Caco-2 (cell line): Measurements from ENCODE around the gene RPL28. TPM values are rescaled to one million over a fixed set of nuclear protein-coding genes. Genes with fewer than 3 reads are reported as not detected.

ENCODE experiments used
- BruUV-seq: library from RNA; stranded (reverse); fragments of 400-500 nt; replicated peaks from 2 replicates; lab custom pipeline; 2021; lab: Mats Ljungman, UMichigan
- CTCF ChIA-PET: fragments of 300-600 bp; sonication (Branson Sonifier 250); formaldehyde crosslinking; loops from one replicate; lab custom pipeline; 2022; ENCODE audit warnings: antibody characterized with exemption; lab: Charles Lee
- POLR2A ChIA-PET: fragments of 300-600 bp; sonication (Branson Sonifier 250); formaldehyde crosslinking; loops from one replicate; lab custom pipeline; 2022; ENCODE audit warnings: antibody characterized with exemption; lab: Charles Lee
- DNase-seq, 2 experiments: peaks; one replicate each; pipeline versions ENCODE4 v3.0.0 to v3.0.0-alpha.2; 2020 to 2022
- H3K27me3 ChIP-seq: replicated peaks from 2 replicates; pipeline ENCODE4 v1.6.0; 2011; ENCODE audit warnings: low read length; ENCODE audit not compliant: control insufficient read depth, insufficient read depth
- H3K36me3 ChIP-seq: 2 replicates; pipeline ENCODE4 v1.5.1; 2011; ENCODE audit warnings: low read length; ENCODE audit not compliant: control insufficient read depth, insufficient read depth
- H3K4me1 ChIP-seq: fragments of 250-450 bp; sonication (Bioruptor Pico); 2 replicates; pipeline ENCODE4 v1.5.1; 2020; ENCODE audit warnings: mild to moderate bottlenecking
- H3K4me3 ChIP-seq: 2 replicates; pipeline ENCODE4 v1.5.1; 2011; ENCODE audit warnings: low read depth, mild to moderate bottlenecking, control low read depth, low read length
- H3K9me3 ChIP-seq: fragments of 250-450 bp; sonication (Bioruptor Pico); 2 replicates; pipeline ENCODE4 v1.5.1; 2020; ENCODE audit warnings: mild to moderate bottlenecking, moderate library complexity
- H3K27ac Mint-ChIP-seq: one replicate; pipeline ENCODE4 v1.8.0; 2022; ENCODE audit warnings: mixed read lengths; ENCODE audit not compliant: unreplicated experiment
- H3K27me3 Mint-ChIP-seq: one replicate; pipeline ENCODE4 v1.8.0; 2022; ENCODE audit warnings: mixed read lengths; ENCODE audit not compliant: insufficient read depth, unreplicated experiment
- H3K36me3 Mint-ChIP-seq: one replicate; pipeline ENCODE4 v1.8.0; 2022; ENCODE audit warnings: mild to moderate bottlenecking, mixed read lengths; ENCODE audit not compliant: insufficient read depth, unreplicated experiment
- H3K4me1 Mint-ChIP-seq: one replicate; pipeline ENCODE4 v1.8.0; 2022; ENCODE audit warnings: low read depth, mixed read lengths; ENCODE audit not compliant: unreplicated experiment
- H3K4me3 Mint-ChIP-seq: one replicate; pipeline ENCODE4 v1.8.0; 2022; ENCODE audit warnings: mild to moderate bottlenecking, moderate library complexity, mixed read lengths; ENCODE audit not compliant: unreplicated experiment
- H3K9me3 Mint-ChIP-seq: one replicate; pipeline ENCODE4 v1.8.0; 2022; ENCODE audit warnings: mixed read lengths; ENCODE audit not compliant: unreplicated experiment
- intact Hi-C: fragments of 100-400 bp; cut with micrococcal nuclease; formaldehyde crosslinking; loops from one replicate; pipeline ENCODE4 v1.10.0; 2022; ENCODE audit not compliant: unreplicated experiment
- total RNA-seq: library from RNA; stranded (reverse); gene quantifications from 2 replicates; pipeline ENCODE4 v1.2.3, GENCODE V29; 2022
- TF ChIP-seq, protein P1 (sequence below), 2 experiments: fragments of 200-600 bp in 1 of 2; IDR thresholded peaks; 1 replicate in 1 of 2; 2 replicates in 1 of 2; pipeline versions ENCODE4 v1.5.1 to v1.8.0; 2011 to 2022; ENCODE audit warnings: antibody characterized with exemption in 1 of 2, control low read depth in 1 of 2, inconsistent platforms in 1 of 2, low read depth in 1 of 2, low read length in 1 of 2, mild to moderate bottlenecking in 1 of 2, moderate library complexity in 1 of 2; ENCODE audit not compliant: insufficient read depth in 1 of 2, severe bottlenecking in 1 of 2, unreplicated experiment in 1 of 2

RPL28 gene
- total RNA-seq, 1 experiment from 2014 or later, result 2,048 TPM

DNA sequence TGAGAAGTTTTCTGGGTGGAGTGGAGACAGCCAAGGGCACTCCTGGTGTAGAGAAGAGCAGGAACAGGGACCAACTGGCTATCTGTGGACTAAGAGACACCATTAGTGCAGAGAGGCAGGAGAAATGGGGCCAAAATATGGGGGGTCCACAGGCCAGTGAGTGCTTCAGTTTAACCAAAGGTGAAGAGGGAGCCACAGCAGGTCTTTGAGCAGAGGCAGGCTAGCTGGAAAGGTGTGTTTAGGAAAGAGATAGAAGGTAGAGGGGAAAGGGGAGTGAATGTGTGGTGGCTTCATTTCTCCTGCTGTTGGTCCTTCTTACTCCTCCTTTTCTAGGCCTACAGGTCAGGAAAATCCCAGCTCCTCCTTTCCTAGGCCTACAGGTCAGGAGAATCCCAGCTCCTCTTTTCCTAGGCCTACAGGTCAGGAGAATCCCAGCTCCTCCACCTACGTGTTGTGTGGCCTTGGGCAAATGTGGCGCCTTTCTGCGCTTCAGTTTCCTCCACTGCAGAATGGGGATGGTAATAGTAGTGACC lies 3.1 kb upstream of the RPL28 start:
- intact Hi-C loops, result loop anchor here (10.0 kb wide), 1 partner anchor 252 kb away; no protein-coding TSS in a partner anchor
- BruUV-seq, result no TSS peak
- TF ChIP-seq, protein P1, sequence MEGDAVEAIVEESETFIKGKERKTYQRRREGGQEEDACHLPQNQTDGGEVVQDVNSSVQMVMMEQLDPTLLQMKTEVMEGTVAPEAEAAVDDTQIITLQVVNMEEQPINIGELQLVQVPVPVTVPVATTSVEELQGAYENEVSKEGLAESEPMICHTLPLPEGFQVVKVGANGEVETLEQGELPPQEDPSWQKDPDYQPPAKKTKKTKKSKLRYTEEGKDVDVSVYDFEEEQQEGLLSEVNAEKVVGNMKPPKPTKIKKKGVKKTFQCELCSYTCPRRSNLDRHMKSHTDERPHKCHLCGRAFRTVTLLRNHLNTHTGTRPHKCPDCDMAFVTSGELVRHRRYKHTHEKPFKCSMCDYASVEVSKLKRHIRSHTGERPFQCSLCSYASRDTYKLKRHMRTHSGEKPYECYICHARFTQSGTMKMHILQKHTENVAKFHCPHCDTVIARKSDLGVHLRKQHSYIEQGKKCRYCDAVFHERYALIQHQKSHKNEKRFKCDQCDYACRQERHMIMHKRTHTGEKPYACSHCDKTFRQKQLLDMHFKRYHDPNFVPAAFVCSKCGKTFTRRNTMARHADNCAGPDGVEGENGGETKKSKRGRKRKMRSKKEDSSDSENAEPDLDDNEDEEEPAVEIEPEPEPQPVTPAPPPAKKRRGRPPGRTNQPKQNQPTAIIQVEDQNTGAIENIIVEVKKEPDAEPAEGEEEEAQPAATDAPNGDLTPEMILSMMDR (IDR thresholded peaks at IDR 0.05; ENCODE audit: insufficient read depth in 1 of 2, low read depth in 1 of 2, low read length in 1 of 2, severe bottlenecking in 1 of 2, unreplicated experiment in 1 of 2), result no peak
- Mint-ChIP-seq H3K36me3 (peaks cover 32% of the 10 kb centered on the region), H3K4me1 (peaks cover 18% of the 10 kb centered on the region), H3K4me3 (peak overlapping the region; percentile 93), H3K27ac (peak overlapping the region; percentile 89), H3K27me3 (no peaks in the 10 kb centered on the region), H3K9me3 (no peaks in the 10 kb centered on the region)
- no peak for DNase-seq
- ChIA-PET CTCF (interaction anchor here (0.5 to 2.4 kb wide), 5 partner anchors 43 to 241 kb away, joined by 4 to 18 read pairs (median 6); partner anchors contain the start of gene KMT5C), POLR2A (interaction anchor here (1.7 kb wide), 1 partner anchor 25 kb away, joined by 9 read pairs; the partner anchor contains the start of gene UBE2S)
- no peaks in the 10 kb centered on the region for H3K27me3 ChIP-seq
- no peaks in the 10 kb centered on the region for H3K9me3 ChIP-seq
- peaks cover 19% of the 10 kb centered on the region for H3K4me1 ChIP-seq
- H3K36me3 ChIP-seq, result peaks cover 7% of the 10 kb centered on the region
- H3K4me3 ChIP-seq, result peak overlapping the region; percentile 65

DNA sequence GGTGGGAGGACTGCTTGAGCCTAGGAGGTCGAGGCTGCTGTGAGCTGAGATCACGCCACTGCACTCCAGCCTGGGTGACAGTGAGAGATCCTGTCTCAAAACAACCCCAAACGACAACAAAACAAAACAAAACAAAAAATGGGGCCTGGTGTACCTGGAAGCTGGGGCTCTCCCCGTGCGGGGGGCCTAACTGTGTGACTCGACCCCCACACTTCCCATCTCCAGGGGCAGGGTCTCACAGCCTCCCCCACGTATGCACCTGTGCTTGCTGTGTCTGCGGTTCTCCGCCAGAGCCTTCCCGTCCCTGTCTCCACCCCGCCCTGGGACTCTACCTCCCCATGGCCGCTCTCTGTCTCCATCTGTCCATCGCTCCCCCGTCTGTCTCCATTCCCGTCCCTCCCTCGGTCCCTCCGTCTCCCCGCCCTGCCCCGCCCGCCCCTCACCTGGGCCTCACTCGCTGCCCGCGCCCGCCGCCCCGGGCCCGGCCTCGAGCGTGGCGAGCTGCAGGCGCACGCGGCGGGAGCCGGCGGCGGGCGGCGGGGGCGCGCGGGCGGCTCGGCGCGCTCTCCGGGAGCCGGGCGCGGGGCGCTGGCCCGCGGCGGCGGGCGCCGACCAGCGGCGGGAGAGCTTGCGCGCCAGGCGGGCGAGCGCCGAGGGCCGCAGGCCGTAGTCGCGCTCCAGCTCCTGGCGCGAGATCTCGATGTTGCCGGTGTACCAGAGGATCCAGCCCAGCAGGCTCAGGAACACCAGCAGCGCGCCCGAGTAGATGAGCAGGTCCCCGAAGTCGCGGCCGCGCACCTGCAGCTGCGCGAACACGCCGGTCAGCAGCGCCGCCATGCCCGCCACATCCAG lies 2.2 kb upstream of the RPL28 start:
- H3K36me3 ChIP-seq, result peaks cover 15% of the 10 kb centered on the region
- H3K4me1 Mint-ChIP-seq, result peaks cover 18% of the 10 kb centered on the region
- H3K4me3 ChIP-seq, result peak overlapping the region; percentile 73
- DNase-seq, result peak; percentile 84 to 86
- H3K9me3 ChIP-seq, result no peaks in the 10 kb centered on the region
- POLR2A ChIA-PET, result interaction anchor here (0.6 to 2.4 kb wide), 13 partner anchors 10 to 216 kb away, joined by 3 to 28 read pairs (median 4); partner anchors contain the start of genes FIZ1, HSPBP1, ISOC2 and KMT5C
- TF ChIP-seq, protein P1 (IDR thresholded peaks at IDR 0.05; ENCODE audit: insufficient read depth in 1 of 2, low read depth in 1 of 2, low read length in 1 of 2, severe bottlenecking in 1 of 2, unreplicated experiment in 1 of 2), result no peak
- BruUV-seq, result TSS peak; percentile 36
- peaks cover 28% of the 10 kb centered on the region for H3K4me1 ChIP-seq
- H3K4me3 Mint-ChIP-seq, result peak overlapping the region; percentile 93
- H3K9me3 Mint-ChIP-seq, result no peaks in the 10 kb centered on the region
- H3K27me3 Mint-ChIP-seq, result no peaks in the 10 kb centered on the region
- H3K27ac Mint-ChIP-seq, result peak overlapping the region; percentile 89
- H3K36me3 Mint-ChIP-seq, result peaks cover 42% of the 10 kb centered on the region
- intact Hi-C loops, result loop anchor here (2.0 to 10.0 kb wide), 3 partner anchors 91 to 251 kb away; no protein-coding TSS in a partner anchor
- CTCF ChIA-PET, result interaction anchor here (0.5 to 2.4 kb wide), 14 partner anchors 14 to 1984 kb away, joined by 3 to 29 read pairs (median 4); partner anchors contain the start of genes KMT5C, PPP1R12C, PTPRH and ZNF784
- H3K27me3 ChIP-seq, result no peaks in the 10 kb centered on the region
